GM12874 (cell line): ENCODE measurements around the gene NUBP2.

Experiments
- CTCF ChIP-seq: IDR thresholded peaks from 2 replicates; pipeline ENCODE4 v1.5.1; 2011; ENCODE audit warnings: low read depth, mild to moderate bottlenecking, control low read depth, low read length, moderate library complexity; ENCODE audit not compliant: insufficient read depth

NUBP2 gene

DNA sequence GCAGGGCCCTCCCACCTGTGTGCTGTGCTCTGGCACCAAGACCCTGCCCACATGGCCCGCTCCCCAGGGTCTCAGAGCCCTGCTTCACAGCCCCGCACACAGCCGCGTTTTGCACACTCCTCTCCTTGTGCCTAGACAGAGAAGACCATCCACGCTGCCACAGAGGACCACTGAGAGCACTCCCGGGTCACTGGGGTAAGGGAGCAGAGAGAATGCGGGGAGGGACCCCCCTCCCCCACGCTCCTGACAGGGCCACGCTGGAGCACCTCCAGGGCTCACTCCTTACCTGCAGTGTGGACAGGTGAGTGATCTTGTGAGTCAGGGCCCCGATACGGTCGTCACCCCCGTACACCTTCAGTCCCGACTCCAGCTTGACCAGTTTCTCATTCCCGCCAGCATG is 36.9 kb downstream of the NUBP2 start:
- TF ChIP-seq CTCF = no peak

GRCh38 chr16:1820096-1820945 is 37.6 kb downstream of the NUBP2 start:
- TF ChIP-seq CTCF = no peak

DNA sequence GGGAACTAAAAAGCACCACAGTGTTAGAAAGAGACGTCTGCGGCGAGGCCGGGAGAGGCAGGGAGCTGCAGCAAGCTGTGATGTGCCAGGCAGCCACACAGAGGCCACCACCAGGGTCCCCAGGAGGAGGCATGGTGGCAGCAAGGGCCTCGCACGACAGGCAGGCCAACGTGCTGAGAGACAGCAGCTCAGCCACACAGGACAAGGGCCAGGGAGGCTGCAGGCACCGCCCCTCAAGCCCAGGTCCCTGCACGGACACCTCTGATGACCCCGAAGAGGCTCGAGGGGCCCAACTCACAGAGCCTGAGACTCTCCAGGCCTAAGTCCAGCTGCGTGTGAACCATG is 38.2 kb downstream of the NUBP2 start:
- TF ChIP-seq CTCF = no peak

- TF ChIP-seq CTCF = no peak
These were observed 39.3 kb downstream of the NUBP2 start for GRCh38 chr16:1821861-1822611.

DNA sequence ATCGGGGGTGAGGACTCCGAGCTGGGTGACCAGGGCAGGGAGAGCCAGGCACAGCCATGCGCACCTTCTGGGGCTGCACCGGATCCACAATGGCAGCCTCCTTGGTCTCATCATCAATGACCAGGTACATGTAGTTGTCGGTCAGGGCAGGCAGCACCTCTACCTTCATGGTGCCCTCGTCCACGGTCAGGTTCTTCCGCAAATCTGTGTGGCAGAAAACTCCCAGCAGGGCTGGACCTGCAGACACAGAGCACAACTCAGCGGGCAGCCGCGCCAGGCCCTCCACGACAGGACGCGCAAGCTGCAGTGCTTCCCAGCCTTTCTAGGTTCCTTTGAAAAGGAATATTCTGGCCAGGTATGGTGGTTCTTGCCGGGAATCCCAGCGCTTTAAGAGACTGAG is 40.0 kb downstream of the NUBP2 start:
- no peak for TF ChIP-seq CTCF

DNA sequence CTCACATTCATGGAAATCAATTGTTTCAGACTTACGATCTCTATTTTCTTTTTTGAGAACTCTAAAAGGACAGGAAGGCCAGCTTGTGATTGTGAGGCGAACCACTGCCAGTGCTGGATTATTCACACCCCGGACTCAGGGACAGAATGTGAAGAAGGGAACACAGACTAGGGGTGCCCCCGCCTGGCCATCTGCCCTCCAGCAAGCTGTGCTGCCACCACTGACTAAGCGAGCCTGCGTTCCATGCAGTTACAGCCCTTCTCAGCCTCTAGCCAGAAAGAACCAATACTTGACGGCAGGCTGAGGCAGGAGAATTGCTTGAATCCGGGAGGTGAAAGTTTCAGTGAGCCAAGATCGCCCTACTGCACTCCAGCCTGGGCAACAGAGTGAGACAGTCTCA is 41.1 kb downstream of the NUBP2 start:
- TF ChIP-seq CTCF = peak; percentile 29; the same call in 1 of the 2 replicates

- TF ChIP-seq CTCF = no peak
These were observed 42.7 kb downstream of the NUBP2 start for GRCh38 chr16:1825381-1825863.
